ENCODE measurements around the gene HAGH. TPM values are rescaled to one million over a fixed set of nuclear protein-coding genes. Genes with fewer than 3 reads are reported as not detected.

Gene HAGH
- total RNA-seq, 2 experiments from 2014 or later: 26.9 to 29.9 TPM

DNA sequence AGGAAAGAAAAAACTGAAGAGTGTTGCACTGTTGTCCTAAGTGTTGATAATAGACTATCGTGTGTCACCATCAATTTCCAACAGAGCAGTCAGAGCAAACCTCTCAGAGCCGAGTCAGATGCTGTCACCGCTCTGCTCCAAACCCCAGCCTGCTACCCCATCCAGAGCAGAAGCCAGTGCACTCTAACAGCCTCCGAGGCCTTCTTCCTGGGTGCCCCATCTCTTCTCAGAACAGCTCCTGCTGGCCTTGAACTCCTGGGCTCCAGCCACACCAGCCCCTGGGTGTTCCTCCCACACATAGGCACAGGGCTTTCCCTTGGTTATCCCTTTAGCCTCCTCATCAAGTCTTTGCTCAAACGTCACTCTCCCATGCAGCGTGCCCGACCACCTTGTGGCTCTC lies 24.4 kb upstream of the HAGH start:
- no peak overlapping the region for H3K27ac ChIP-seq (ENCODE audit: low read depth, low read length, poor library complexity, severe bottlenecking)
- no TSS peak for BruUV-seq (replicated peaks)
- no peak overlapping the region for H3K4me3 ChIP-seq (ENCODE audit: low read depth, low read length, poor library complexity, severe bottlenecking)
- no peak for DNase-seq (ENCODE audit: low spot score)
- H3K4me2 ChIP-seq (ENCODE audit: low read length): no peak overlapping the region
- ChIA-PET POLR2A (no interaction called here), CTCF (ENCODE audit: unreplicated experiment) (no interaction called here)
- intact Hi-C loops (cut with micrococcal nuclease; ENCODE audit: unreplicated experiment): no loop called here
- H4K20me1 ChIP-seq (ENCODE audit: insufficient read depth, low read length): no peaks in the 10 kb centered on the region
- H3K9me3 ChIP-seq (ENCODE audit: low read length): no peaks in the 10 kb centered on the region
- TF ChIP-seq, protein P1, sequence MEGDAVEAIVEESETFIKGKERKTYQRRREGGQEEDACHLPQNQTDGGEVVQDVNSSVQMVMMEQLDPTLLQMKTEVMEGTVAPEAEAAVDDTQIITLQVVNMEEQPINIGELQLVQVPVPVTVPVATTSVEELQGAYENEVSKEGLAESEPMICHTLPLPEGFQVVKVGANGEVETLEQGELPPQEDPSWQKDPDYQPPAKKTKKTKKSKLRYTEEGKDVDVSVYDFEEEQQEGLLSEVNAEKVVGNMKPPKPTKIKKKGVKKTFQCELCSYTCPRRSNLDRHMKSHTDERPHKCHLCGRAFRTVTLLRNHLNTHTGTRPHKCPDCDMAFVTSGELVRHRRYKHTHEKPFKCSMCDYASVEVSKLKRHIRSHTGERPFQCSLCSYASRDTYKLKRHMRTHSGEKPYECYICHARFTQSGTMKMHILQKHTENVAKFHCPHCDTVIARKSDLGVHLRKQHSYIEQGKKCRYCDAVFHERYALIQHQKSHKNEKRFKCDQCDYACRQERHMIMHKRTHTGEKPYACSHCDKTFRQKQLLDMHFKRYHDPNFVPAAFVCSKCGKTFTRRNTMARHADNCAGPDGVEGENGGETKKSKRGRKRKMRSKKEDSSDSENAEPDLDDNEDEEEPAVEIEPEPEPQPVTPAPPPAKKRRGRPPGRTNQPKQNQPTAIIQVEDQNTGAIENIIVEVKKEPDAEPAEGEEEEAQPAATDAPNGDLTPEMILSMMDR (conservative IDR thresholded peaks at IDR 0.05; ENCODE audit: low read length): no peak
- no peak for TF ChIP-seq EZH2phosphoT487 (IDR thresholded peaks at IDR 0.05; ENCODE audit: borderline replicate concordance, low read depth, low read length)
- no peaks in the 10 kb centered on the region for H3K9me2 ChIP-seq (ENCODE audit: insufficient read depth, low read length)
- H3K4me1 ChIP-seq (ENCODE audit: insufficient read depth, low read length, poor library complexity, severe bottlenecking): no peaks in the 10 kb centered on the region
- no peak overlapping the region for H2AFZ ChIP-seq (ENCODE audit: low read length)
- H3K36me3 ChIP-seq (ENCODE audit: insufficient read depth, low read length): no peaks in the 10 kb centered on the region
- H3K79me2 ChIP-seq (ENCODE audit: insufficient read depth, low read depth, low read length): no peaks in the 10 kb centered on the region

DNA sequence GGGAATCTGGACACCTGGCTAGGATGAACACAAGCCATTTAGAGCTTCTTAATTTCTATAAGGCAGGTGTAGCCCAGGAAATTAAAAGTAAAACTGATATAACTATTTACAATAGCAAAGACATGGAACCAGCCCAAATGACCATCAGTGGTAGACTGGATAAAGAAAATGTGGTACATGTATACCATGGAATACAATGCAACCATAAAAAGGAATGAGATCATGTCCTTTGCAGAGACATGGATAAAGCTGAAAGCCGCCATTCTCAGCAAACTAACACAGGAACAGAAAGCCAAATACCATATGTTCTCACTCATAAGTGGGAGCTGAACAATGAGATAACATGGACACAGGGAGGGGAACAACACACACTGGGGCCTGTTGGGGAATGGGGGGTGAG lies 19.8 kb upstream of the HAGH start:
- H3K27ac ChIP-seq (ENCODE audit: low read depth, low read length, poor library complexity, severe bottlenecking): no peak overlapping the region
- H3K4me1 ChIP-seq (ENCODE audit: insufficient read depth, low read length, poor library complexity, severe bottlenecking): no peaks in the 10 kb centered on the region
- no peaks in the 10 kb centered on the region for H3K36me3 ChIP-seq (ENCODE audit: insufficient read depth, low read length)
- ChIA-PET POLR2A (no interaction called here), CTCF (ENCODE audit: unreplicated experiment) (interaction anchor here (0.6 kb wide), 1 partner anchor 8 kb away, joined by 4 read pairs; no protein-coding TSS in a partner anchor)
- intact Hi-C loops (cut with micrococcal nuclease; ENCODE audit: unreplicated experiment): no loop called here
- no peaks in the 10 kb centered on the region for H4K20me1 ChIP-seq (ENCODE audit: insufficient read depth, low read length)
- TF ChIP-seq, protein P1 (conservative IDR thresholded peaks at IDR 0.05; ENCODE audit: low read length): no peak
- TF ChIP-seq EZH2phosphoT487 (IDR thresholded peaks at IDR 0.05; ENCODE audit: borderline replicate concordance, low read depth, low read length): no peak
- DNase-seq (ENCODE audit: low spot score): no peak
- H3K4me2 ChIP-seq (ENCODE audit: low read length): no peak overlapping the region
- H3K79me2 ChIP-seq (ENCODE audit: insufficient read depth, low read depth, low read length): no peaks in the 10 kb centered on the region
- no peak overlapping the region for H3K4me3 ChIP-seq (ENCODE audit: low read depth, low read length, poor library complexity, severe bottlenecking)
- no peaks in the 10 kb centered on the region for H3K9me2 ChIP-seq (ENCODE audit: insufficient read depth, low read length)
- no peak overlapping the region for H2AFZ ChIP-seq (ENCODE audit: low read length)
- H3K9me3 ChIP-seq (ENCODE audit: low read length): no peaks in the 10 kb centered on the region
- BruUV-seq (replicated peaks): no TSS peak

DNA sequence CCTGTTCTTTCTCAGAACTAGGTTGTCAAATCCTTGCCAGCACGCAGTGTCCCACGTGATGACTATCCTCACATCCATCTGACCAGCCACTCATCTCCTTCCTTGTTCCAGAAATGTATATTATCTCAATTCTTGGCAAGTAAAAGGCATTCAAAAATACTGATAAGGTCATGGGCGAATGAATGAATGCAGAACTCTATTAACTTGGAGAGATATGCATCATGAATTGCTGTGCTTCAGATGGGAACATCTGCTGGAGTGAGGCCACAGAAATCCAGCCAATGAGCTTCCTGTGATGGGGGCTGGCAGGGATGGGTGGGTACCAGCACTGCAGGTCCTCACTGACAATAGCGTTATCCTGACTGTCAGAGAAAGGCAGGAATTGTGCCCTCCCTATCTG lies 19.4 kb upstream of the HAGH start:
- Histone ChIP-seq H3K27ac (ENCODE audit: low read depth, low read length, poor library complexity, severe bottlenecking) (no peak overlapping the region), H3K9me2 (ENCODE audit: insufficient read depth, low read length) (no peaks in the 10 kb centered on the region), H3K79me2 (ENCODE audit: insufficient read depth, low read depth, low read length) (no peaks in the 10 kb centered on the region), H3K36me3 (ENCODE audit: insufficient read depth, low read length) (no peaks in the 10 kb centered on the region), H3K4me2 (ENCODE audit: low read length) (no peak overlapping the region), H3K4me1 (ENCODE audit: insufficient read depth, low read length, poor library complexity, severe bottlenecking) (no peaks in the 10 kb centered on the region), H4K20me1 (ENCODE audit: insufficient read depth, low read length) (no peaks in the 10 kb centered on the region), H2AFZ (ENCODE audit: low read length) (no peak overlapping the region), H3K4me3 (ENCODE audit: low read depth, low read length, poor library complexity, severe bottlenecking) (no peak overlapping the region), H3K9me3 (ENCODE audit: low read length) (no peaks in the 10 kb centered on the region)
- no TSS peak for BruUV-seq (replicated peaks)
- intact Hi-C loops (cut with micrococcal nuclease; ENCODE audit: unreplicated experiment): no loop called here
- TF ChIP-seq EZH2phosphoT487 (IDR thresholded peaks at IDR 0.05; ENCODE audit: borderline replicate concordance, low read depth, low read length): no peak
- TF ChIP-seq, protein P1 (conservative IDR thresholded peaks at IDR 0.05; ENCODE audit: low read length): no peak
- DNase-seq (ENCODE audit: low spot score): no peak
- POLR2A ChIA-PET: no interaction called here
- CTCF ChIA-PET (ENCODE audit: unreplicated experiment): interaction anchor here (0.6 kb wide), 1 partner anchor 8 kb away, joined by 4 read pairs; no protein-coding TSS in a partner anchor

All from OCI-LY7 (cell line).